Measurements from ENCODE around the gene DDX4. TPM values are rescaled to one million over a fixed set of nuclear protein-coding genes. Genes with fewer than 3 reads are reported as not detected.

The DDX4 gene
- total RNA-seq, 1 experiment from 2014 or later, result 0.24 TPM

DNA sequence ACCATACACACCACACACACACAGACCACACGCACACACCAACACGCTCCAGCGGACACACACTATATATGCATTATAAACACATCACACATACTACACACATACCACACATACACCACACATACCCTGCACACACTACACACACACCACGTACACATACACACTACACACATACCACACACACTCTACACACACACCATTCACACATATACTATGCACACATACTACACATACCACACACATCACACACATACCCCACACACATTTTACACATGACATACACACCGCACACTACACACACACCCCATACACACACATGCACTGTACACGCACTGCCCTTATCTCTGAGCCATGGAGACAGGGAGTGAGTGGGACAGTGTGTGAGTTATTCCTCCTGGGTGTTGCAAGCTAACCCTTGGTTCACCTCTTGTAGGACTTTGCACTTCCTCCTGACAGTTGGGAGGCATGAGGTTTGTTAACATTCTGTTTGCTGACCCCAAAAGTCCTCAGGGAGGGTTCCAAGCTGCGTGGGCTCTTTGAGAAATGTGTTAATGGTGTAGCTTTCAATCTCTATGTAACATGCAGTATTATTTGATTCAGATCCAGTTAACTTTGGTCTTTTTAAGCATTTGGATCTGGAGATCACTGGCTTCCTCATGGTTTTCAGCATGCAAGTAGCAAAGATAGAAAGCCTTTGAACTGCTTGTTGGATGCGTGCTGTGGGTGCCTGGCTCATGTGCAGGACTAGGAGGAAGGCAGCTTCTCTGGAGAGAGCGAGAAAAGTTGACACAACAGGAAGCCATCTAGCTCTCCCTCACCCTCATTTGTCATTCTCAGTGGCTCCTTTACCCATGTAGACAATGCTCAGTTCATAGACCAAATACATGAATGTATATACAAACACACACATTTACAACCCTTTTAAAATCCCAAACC lies 127.0 kb downstream of the DDX4 start:
- no peak for DNase-seq (ENCODE audit: low read depth)

DNA sequence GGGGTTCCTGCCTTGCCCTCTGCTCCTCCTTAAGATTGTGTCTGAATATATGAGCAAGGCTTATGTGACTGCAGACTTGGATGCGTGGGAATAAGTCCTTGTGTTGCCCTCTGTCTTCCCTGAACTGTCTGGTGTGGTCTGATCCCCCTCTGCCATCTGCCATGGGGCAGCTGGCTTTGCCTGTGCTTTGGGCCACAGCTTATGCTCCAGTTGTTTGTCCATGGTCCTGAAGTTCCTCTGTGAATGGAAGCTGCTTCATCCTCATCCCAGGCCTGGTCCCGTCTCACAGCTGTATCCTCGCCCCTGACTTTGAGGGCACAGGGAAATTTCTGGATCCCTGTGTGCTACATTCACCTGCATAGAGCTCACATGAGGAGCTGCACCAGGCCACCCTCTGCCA lies 128.0 kb downstream of the DDX4 start:
- no peak for DNase-seq (ENCODE audit: low read depth)

GRCh38 chr5:55866485-55866884 lies 128.6 kb downstream of the DDX4 start:
- DNase-seq (ENCODE audit: low read depth), result no peak

Small RNA genes within 50 kb of the gene (small RNA-seq; reads per million reads assigned to genes)
- gene AC016632.1 (not detected), gene RNA5SP183 (not detected)

Other genes starting within 250 kb of the DDX4 start
- gene PLPP1, start 203.1 kb upstream of the DDX4 start, total RNA-seq (2014; rRNA removed; shearing (Covaris generic)), result 9.4 and 12.9 TPM in 2 replicates
- 17.7 and 23.8 TPM in 2 replicates for gene SLC38A9, start 25.7 kb upstream of the DDX4 start, total RNA-seq (2014; rRNA removed; shearing (Covaris generic))
- 6.9 and 7.8 TPM in 2 replicates for gene IL31RA, start 113.3 kb downstream of the DDX4 start, total RNA-seq (2014; rRNA removed; shearing (Covaris generic))